CD4-positive, alpha-beta T cell treated with Interleukin-10 for 1 hour (primary cell): ENCODE results near the gene AMDHD2.

Experiments used
- DNase-seq: peaks from one replicate; pipeline ENCODE4 v3.0.0-alpha.2; 2020

AMDHD2 gene

GRCh38 chr16:2483939-2484897, 36.0 kb upstream of the AMDHD2 start:
- no peak for DNase-seq

- no peak for DNase-seq
Measured at GRCh38 chr16:2484898-2485508, 35.2 kb upstream of the AMDHD2 start.

GRCh38 chr16:2485811-2486507, 34.2 kb upstream of the AMDHD2 start:
- DNase-seq, result no peak

DNA sequence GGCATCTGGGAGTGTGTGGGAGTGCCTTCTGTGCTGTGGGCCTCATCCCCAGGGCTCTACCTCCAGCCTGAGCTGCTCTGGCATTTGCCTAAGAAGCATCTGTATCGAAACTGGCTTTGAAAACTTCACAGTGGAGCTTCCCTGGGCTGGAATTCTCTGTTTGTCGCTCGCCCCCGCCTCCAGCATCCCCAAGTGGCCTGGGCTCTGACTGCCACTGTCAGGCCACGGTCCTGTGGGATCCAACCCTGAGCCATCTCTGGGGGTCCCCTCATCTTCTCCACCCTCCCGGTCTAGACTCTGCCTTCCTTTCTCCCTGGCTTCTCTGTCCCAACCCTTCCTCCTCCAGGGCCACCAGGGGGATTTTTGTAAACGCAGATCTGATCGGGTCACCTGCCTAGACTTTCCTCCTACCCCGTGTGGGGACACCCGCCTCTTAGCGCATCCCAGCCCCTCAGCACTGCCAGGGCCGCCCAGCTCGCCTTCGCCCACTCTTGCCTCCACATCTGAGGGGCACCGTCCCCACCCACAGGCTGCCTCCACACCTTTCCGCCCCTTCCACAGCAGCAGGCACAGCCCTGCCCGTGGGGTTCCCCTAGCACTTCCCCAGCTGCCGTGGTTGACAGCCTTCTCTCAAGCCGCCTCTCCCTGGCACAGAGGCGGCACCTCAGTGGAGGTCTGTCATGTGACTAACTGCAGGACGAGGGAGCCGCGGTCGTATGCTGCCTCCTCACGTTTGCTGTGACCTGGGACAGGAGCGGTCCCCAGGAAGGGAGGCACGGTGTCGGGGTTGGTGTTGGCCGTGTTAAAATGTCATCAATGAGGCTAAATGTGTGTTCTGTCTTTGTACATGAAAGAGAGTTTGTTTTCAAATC, 33.3 kb upstream of the AMDHD2 start:
- DNase-seq, result peak; percentile 88

- no peak for DNase-seq
Measured at GRCh38 chr16:2487517-2487842, 32.7 kb upstream of the AMDHD2 start.

- no peak for DNase-seq
Measured at GRCh38 chr16:2487903-2488531, 32.2 kb upstream of the AMDHD2 start.

GRCh38 chr16:2489581-2489980, 30.6 kb upstream of the AMDHD2 start:
- DNase-seq, result no peak

DNA sequence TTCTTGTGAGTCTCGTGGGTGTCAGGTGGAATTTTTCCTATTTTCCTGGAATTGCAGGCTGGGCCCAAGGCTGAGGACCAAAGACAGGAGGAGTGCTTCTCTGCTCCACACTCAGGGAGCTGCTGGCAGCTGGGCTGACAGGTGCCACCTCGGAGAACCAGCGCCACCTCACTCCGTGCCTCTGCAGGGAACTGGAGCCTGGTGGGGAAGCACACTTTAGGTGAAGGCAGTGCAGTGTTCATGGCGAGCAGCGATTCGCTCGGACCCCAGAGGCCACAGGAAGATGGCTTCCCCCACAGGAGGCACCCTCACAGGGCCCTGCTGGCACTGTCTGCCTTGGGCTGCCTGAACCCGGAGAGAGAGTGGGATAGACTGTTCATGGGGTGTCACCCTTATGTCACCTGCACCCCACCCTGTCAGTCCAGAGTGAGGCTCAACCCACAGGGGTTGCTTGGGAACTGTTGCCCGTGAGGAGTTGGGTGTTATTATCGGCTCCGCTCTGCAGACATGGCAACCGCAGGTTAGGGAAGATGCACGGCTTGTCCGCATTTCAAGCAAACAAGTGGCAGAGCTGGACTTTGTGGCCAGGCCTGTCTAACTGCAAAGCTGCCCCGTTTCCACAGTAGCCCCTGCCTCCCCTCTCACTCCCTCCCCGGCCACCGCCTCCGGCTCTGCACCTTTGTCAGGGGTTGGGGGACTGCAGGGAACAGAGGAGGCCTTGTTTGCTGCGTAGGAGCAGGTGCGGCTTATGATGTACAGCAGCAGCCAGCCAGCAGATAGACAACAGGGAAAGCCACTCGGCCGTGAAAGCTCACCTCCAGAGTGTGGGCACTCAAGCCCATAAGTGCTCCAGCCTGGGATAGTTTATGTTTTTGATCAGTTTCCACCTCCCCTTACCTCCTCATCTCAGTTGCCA, 29.7 kb upstream of the AMDHD2 start:
- no peak for DNase-seq

- no peak for DNase-seq
Measured at GRCh38 chr16:2492292-2492691, 27.9 kb upstream of the AMDHD2 start.

DNA sequence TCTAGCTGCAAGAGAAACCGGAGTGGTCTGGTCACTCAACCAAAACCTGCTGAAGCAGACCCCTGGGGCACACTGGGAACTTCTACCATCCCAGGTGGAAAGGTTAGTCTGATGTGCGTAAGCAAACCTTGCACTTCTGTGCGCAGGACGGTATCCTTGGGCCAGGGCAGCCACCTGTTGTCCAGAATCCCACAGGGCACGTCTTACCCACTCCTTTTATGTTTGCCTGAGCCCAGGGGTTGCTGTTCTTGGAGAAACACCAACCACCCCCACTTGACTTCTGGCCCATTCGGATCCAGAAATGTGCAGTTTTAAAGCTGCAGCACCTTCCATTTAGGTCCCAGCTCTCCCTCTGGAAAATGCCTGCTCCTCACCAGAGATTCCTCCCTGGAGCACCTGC, 26.6 kb upstream of the AMDHD2 start:
- no peak for DNase-seq

GRCh38 chr16:2494616-2495015, 25.6 kb upstream of the AMDHD2 start:
- no peak for DNase-seq

GRCh38 chr16:2495041-2495440, 25.1 kb upstream of the AMDHD2 start:
- DNase-seq, result no peak

- no peak for DNase-seq
Measured at GRCh38 chr16:2496223-2497115, 23.7 kb upstream of the AMDHD2 start.

DNA sequence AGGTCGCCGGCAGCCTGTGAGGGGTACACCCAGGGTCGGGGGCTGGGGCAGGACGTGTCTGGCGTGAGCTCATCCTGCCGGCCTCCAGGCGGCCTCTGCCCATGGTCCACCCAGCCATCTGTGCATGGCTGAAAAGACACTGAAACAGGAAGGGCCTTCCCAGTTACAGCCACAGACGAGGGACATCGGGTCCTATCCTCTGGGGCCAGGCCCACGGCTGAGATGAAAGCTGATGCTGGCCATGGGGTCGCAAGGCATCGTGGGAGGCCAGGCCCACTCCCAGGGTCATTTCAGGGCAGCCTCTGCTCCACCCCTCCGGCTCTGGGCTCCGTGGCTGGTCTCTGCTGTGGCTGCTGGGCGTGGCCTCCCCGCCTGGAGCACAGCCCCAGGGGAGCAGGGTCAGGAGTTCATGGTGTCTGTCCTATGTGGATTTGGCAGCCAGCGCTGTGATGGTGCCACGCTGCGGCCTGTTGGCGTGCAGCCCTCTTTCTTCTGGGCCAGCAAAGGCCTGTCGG, 23.0 kb upstream of the AMDHD2 start:
- no peak for DNase-seq

- DNase-seq, result no peak
Measured at GRCh38 chr16:2497695-2498484, 22.3 kb upstream of the AMDHD2 start.

GRCh38 chr16:2498531-2499253, 21.5 kb upstream of the AMDHD2 start:
- no peak for DNase-seq

DNA sequence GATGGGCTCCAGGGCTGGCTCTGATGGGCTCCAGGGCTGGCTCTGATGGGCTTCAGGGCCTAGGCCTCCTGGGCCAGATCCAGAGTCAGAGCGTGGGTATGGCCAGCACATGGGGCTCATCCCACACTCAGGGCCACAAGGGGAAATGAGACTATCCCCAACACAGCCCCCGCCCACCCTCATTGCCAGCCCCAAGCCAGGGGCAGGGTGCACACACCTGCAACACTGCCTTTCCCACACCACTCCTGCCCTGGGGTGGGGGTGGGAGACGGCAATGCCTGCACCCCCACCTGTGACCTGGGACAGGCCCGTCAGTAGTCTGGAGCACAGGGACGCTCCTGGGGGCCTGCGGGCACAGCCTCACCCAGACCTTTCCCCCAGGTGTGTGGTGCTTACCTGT, 20.7 kb upstream of the AMDHD2 start:
- DNase-seq, result no peak

- no peak for DNase-seq
Measured at GRCh38 chr16:2499890-2500429, 20.2 kb upstream of the AMDHD2 start.
